HFF-Myc (cell line): ENCODE results near the gene PKN1.

ENCODE experiments used
- DNase-seq: peaks from one replicate; pipeline ENCODE4 v3.0.0-alpha.2; 2011; ENCODE audit warnings: low read depth; ENCODE audit errors: extremely low read depth
- H3K4me3 ChIP-seq: replicated peaks from 2 replicates; pipeline ENCODE4 v1.5.1; 2011; ENCODE audit warnings: low read depth, mild to moderate bottlenecking, control low read depth, low read length
- TF ChIP-seq, protein P1 (sequence below): IDR thresholded peaks from 2 replicates; pipeline ENCODE4 v1.5.1; 2012; ENCODE audit warnings: mild to moderate bottlenecking, low read depth, low read length, control low read depth; ENCODE audit errors: missing control alignments

The PKN1 gene

GRCh38 chr19:14479309-14479974, 46.3 kb downstream of the PKN1 start:
- TF ChIP-seq, protein P1, sequence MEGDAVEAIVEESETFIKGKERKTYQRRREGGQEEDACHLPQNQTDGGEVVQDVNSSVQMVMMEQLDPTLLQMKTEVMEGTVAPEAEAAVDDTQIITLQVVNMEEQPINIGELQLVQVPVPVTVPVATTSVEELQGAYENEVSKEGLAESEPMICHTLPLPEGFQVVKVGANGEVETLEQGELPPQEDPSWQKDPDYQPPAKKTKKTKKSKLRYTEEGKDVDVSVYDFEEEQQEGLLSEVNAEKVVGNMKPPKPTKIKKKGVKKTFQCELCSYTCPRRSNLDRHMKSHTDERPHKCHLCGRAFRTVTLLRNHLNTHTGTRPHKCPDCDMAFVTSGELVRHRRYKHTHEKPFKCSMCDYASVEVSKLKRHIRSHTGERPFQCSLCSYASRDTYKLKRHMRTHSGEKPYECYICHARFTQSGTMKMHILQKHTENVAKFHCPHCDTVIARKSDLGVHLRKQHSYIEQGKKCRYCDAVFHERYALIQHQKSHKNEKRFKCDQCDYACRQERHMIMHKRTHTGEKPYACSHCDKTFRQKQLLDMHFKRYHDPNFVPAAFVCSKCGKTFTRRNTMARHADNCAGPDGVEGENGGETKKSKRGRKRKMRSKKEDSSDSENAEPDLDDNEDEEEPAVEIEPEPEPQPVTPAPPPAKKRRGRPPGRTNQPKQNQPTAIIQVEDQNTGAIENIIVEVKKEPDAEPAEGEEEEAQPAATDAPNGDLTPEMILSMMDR = no peak
- H3K4me3 ChIP-seq = no peak overlapping the region
- DNase-seq = no peak

GRCh38 chr19:14479975-14480699, 47.0 kb downstream of the PKN1 start:
- TF ChIP-seq, protein P1 = peak; percentile 85
- no peak overlapping the region for H3K4me3 ChIP-seq
- no peak for DNase-seq

DNA sequence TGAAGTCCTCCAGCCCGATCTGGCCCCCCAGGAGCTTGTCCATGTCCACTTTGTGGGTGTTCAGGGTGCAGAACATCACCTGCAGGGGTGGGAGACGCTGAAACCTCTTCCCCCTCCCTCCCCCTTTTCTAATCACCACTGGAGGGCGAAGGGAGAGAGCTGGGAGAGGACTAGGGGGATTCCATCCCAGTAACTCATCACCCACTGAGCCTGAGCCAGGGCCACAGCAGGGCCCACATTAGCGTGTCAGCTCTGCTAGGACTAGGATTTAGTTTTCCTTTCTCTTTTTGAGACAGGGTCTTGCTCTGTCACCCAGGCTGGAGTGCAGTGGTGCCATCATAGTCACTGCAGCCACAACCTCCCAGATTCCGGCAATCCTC, 47.6 kb downstream of the PKN1 start:
- TF ChIP-seq, protein P1 = no peak
- no peak overlapping the region for H3K4me3 ChIP-seq
- DNase-seq = no peak

GRCh38 chr19:14482172-14482941, 49.3 kb downstream of the PKN1 start:
- TF ChIP-seq, protein P1 = no peak
- DNase-seq = no peak
- H3K4me3 ChIP-seq = no peak overlapping the region

GRCh38 chr19:14487370-14488125, 54.4 kb downstream of the PKN1 start:
- TF ChIP-seq, protein P1 = no peak
- DNase-seq = no peak
- H3K4me3 ChIP-seq = no peak overlapping the region

DNA sequence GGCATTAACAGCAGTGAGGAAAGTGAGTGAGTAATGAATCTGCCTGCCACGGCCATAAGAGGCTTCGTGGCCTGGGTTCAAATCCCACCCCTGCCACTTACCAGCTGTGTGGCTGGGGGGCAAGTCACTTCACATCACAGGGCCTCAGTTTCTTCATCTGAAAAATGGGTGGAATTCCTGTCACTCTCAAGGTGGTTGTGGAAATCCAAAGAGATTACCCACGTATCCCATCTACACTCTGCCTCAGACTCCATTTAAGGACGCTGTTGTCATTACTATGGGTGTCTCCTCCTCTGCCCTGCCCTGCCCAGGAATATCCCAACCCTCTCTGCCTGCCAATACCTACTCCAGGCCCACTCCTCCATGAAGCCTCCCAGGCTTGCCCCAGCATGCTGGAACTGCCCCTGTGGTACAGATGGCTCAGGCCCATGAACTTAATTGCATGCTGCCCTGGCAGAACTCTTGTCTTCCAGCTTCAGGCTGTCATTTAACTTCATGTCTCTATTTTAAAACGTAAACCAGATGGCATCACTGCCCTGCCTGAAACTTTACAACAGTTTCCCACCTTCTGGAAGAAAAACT, 59.7 kb downstream of the PKN1 start:
- no peak overlapping the region for H3K4me3 ChIP-seq
- no peak for DNase-seq
- TF ChIP-seq, protein P1 = no peak
